WTC11 (cell line): ENCODE results near the gene PLCB2. TPM values are rescaled to one million over a fixed set of nuclear protein-coding genes. Genes with fewer than 3 reads are reported as not detected.

Experiments used
- ATAC-seq: fragments of 200-7000 bp; cut with Tn5 transposase; 2 replicates; pipeline ENCODE4 v1.10.0; 2021; ENCODE audit warnings: mild to moderate bottlenecking, moderate library complexity
- CTCF ChIA-PET: fragments of 300-600 bp; sonication (Branson Sonifier 250); formaldehyde crosslinking; loops from one replicate; lab custom pipeline; 2021; ENCODE audit warnings: antibody characterized with exemption; lab: Charles Lee
- POLR2A ChIA-PET: fragments of 350-600 bp; sonication (Branson Sonifier 250); formaldehyde crosslinking; loops from one replicate; lab custom pipeline; 2021; ENCODE audit warnings: antibody characterized with exemption; lab: Charles Lee
- DNase-seq: peaks from one replicate; pipeline ENCODE4 v3.0.0; 2021; ENCODE audit warnings: low spot score
- H3K27ac Mint-ChIP-seq: 2 replicates; pipeline ENCODE4 v1.8.0; 2021; ENCODE audit warnings: mixed read lengths
- H3K27me3 Mint-ChIP-seq: 2 replicates; pipeline ENCODE4 v1.8.0; 2021; ENCODE audit warnings: low read depth, mild to moderate bottlenecking, moderate library complexity, mixed read lengths
- H3K36me3 Mint-ChIP-seq: 2 replicates; pipeline ENCODE4 v1.8.0; 2021; ENCODE audit warnings: mixed read lengths
- H3K4me1 Mint-ChIP-seq: 2 replicates; pipeline ENCODE4 v1.8.0; 2022; ENCODE audit warnings: mixed read lengths
- H3K4me3 Mint-ChIP-seq: 2 replicates; pipeline ENCODE4 v1.8.0; 2021; ENCODE audit warnings: mild to moderate bottlenecking, moderate library complexity, mixed read lengths
- H3K9me3 Mint-ChIP-seq: 2 replicates; pipeline ENCODE4 v1.8.0; 2021; ENCODE audit warnings: mixed read lengths
- ATF6 ChIP-seq: sonication (generic); formaldehyde crosslinking; IDR thresholded peaks from 2 replicates; pipeline ENCODE4 v1.8.1; 2023; ENCODE audit warnings: mild to moderate bottlenecking, missing genetic modification reagents
- CTCF ChIP-seq: fragments of 200-600 bp; IDR thresholded peaks from 2 replicates; pipeline ENCODE4 v1.8.0; 2022; ENCODE audit warnings: antibody characterized with exemption
- E2F1 ChIP-seq: sonication (generic); formaldehyde crosslinking; IDR thresholded peaks from 2 replicates; pipeline ENCODE4 v1.8.0; 2022; ENCODE audit warnings: mild to moderate bottlenecking, missing genetic modification reagents
- ETV6 ChIP-seq: sonication (generic); formaldehyde crosslinking; IDR thresholded peaks from 2 replicates; pipeline ENCODE4 v1.8.1; 2022; ENCODE audit warnings: mild to moderate bottlenecking, missing genetic modification reagents
- JAZF1 ChIP-seq: fragments of 250-450 bp; sonication (Bioruptor Pico); IDR thresholded peaks from 2 replicates; pipeline ENCODE4 v1.9.0; 2021; ENCODE audit warnings: moderate library complexity, mild to moderate bottlenecking, inconsistent platforms
- MAX ChIP-seq: sonication (generic); formaldehyde crosslinking; IDR thresholded peaks from 2 replicates; pipeline ENCODE4 v1.8.0; 2022; ENCODE audit warnings: mild to moderate bottlenecking, missing genetic modification reagents
- MYBL2 ChIP-seq: sonication (generic); formaldehyde crosslinking; IDR thresholded peaks from 2 replicates; pipeline ENCODE4 v1.8.1; 2023; ENCODE audit warnings: mild to moderate bottlenecking, moderate library complexity, missing genetic modification reagents
- NFATC4 ChIP-seq: fragments of 250-450 bp; sonication (Bioruptor Pico); IDR thresholded peaks from 2 replicates; pipeline ENCODE4 v1.9.0; 2021; ENCODE audit warnings: mild to moderate bottlenecking
- ZNF423 ChIP-seq: fragments of 250-450 bp; sonication (Bioruptor Pico); IDR thresholded peaks from 2 replicates; pipeline ENCODE4 v2.1.2; 2022; ENCODE audit warnings: mild to moderate bottlenecking, moderate library complexity
- ZNF532 ChIP-seq: fragments of 250-450 bp; sonication (Bioruptor Pico); IDR thresholded peaks from 2 replicates; pipeline ENCODE4 v1.9.0; 2021; ENCODE audit warnings: mild to moderate bottlenecking, borderline replicate concordance
- ZNF671 ChIP-seq: fragments of 250-450 bp; sonication (Bioruptor Pico); IDR thresholded peaks from 2 replicates; pipeline ENCODE4 v1.8.0; 2021; ENCODE audit warnings: mild to moderate bottlenecking
- total RNA-seq: library from RNA; stranded (reverse); gene quantifications from 3 replicates; pipeline ENCODE4 v1.2.3, GENCODE V29; 2021
- TF ChIP-seq, protein P1 (sequence below): fragments of 250-450 bp; sonication (Bioruptor Pico); IDR thresholded peaks from 2 replicates; pipeline ENCODE4 v1.9.0; 2021; ENCODE audit warnings: mild to moderate bottlenecking
- TF ChIP-seq, protein P2 (sequence below): sonication (generic); formaldehyde crosslinking; IDR thresholded peaks from 2 replicates; pipeline ENCODE4 v1.8.0; 2023; ENCODE audit warnings: missing genetic modification reagents

PLCB2 gene
- total RNA-seq, 1 experiment from 2014 or later: 15.2 TPM

- no peak for TF ChIP-seq ZNF532 (CRISPR knock-in tag)
- no peak for TF ChIP-seq JAZF1
- no peak for TF ChIP-seq E2F1
- TF ChIP-seq ATF6 (CRISPR knock-in tag): no peak
- TF ChIP-seq ETV6 (CRISPR knock-in tag): no peak
- TF ChIP-seq MAX (CRISPR knock-in tag): no peak
- TF ChIP-seq MYBL2 (CRISPR knock-in tag): no peak
Observed at GRCh38 chr15:40322531-40323238, 14.9 kb upstream of the PLCB2 start (continued).

- POLR2A ChIA-PET: interaction anchor here (1.1 kb wide), 1 partner anchor 14 kb away, joined by 3 read pairs; no protein-coding TSS in a partner anchor
- H3K36me3 Mint-ChIP-seq: peaks cover 1% of the 10 kb centered on the region; the same call in 1 of the 2 replicates
- peak overlapping the region; percentile 26 for H3K4me3 Mint-ChIP-seq
- peaks cover 37% of the 10 kb centered on the region for H3K4me1 Mint-ChIP-seq
- peaks cover 4% of the 10 kb centered on the region; the same call in 1 of the 2 replicates for H3K9me3 Mint-ChIP-seq
- no peak overlapping the region for H3K27ac Mint-ChIP-seq
- no peak for TF ChIP-seq ZNF423 (CRISPR knock-in tag)
- TF ChIP-seq CTCF: peak; percentile 79
- TF ChIP-seq, protein P1, sequence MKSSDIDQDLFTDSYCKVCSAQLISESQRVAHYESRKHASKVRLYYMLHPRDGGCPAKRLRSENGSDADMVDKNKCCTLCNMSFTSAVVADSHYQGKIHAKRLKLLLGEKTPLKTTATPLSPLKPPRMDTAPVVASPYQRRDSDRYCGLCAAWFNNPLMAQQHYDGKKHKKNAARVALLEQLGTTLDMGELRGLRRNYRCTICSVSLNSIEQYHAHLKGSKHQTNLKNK (CRISPR knock-in tag): no peak
- TF ChIP-seq, protein P2, sequence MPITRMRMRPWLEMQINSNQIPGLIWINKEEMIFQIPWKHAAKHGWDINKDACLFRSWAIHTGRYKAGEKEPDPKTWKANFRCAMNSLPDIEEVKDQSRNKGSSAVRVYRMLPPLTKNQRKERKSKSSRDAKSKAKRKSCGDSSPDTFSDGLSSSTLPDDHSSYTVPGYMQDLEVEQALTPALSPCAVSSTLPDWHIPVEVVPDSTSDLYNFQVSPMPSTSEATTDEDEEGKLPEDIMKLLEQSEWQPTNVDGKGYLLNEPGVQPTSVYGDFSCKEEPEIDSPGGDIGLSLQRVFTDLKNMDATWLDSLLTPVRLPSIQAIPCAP (CRISPR knock-in tag): no peak
- no peak for TF ChIP-seq NFATC4 (CRISPR knock-in tag)
- no peak for TF ChIP-seq ZNF671 (CRISPR knock-in tag)
- H3K27me3 Mint-ChIP-seq: peaks cover 25% of the 10 kb centered on the region
- peak; percentile 7; the same call in 1 of the 2 replicates for ATAC-seq
- peak; percentile 50 for DNase-seq
- CTCF ChIA-PET: interaction anchor here (0.7 to 17.8 kb wide), 17 partner anchors 11 to 274 kb away, joined by 3 to 690 read pairs (median 5); partner anchors contain the start of genes CCDC9B, IVD, PAK6 and PLCB2
Observed at GRCh38 chr15:40320931-40321371, 13.2 kb upstream of the PLCB2 start.
